Transverse colon (tissue), 4 donors: ENCODE data around the gene BMX.

Experiments
- CTCF ChIP-seq, 5 experiments: fragments of 200-600 bp in 3 of 5; fragments of 450-650 bp in 2 of 5; sonication (generic) in 3 of 5; IDR thresholded peaks; 1 replicate in 2 of 5; 2 replicates in 3 of 5; pipeline ENCODE4 v1.5.1; 2016 to 2017; ENCODE audit warnings: antibody characterized with exemption in 5 of 5, inconsistent platforms in 3 of 5, mild to moderate bottlenecking in 2 of 5, moderate library complexity in 1 of 5
- EP300 ChIP-seq: sonication (generic); formaldehyde crosslinking; IDR thresholded peaks from one replicate; pipeline ENCODE4 v1.6.1; 2017; ENCODE audit warnings: antibody characterized with exemption, low read depth
- POLR2A ChIP-seq: fragments of 450-650 bp; IDR thresholded peaks from one replicate; pipeline ENCODE4 v1.6.1; 2016; ENCODE audit warnings: antibody characterized with exemption, mild to moderate bottlenecking, moderate library complexity
- POLR2AphosphoS5 ChIP-seq, 3 donors: sonication (generic); formaldehyde crosslinking; IDR thresholded peaks; one replicate each; pipeline ENCODE4 v1.6.1; 2016; ENCODE audit warnings: antibody characterized with exemption in 3 of 3

DNA sequence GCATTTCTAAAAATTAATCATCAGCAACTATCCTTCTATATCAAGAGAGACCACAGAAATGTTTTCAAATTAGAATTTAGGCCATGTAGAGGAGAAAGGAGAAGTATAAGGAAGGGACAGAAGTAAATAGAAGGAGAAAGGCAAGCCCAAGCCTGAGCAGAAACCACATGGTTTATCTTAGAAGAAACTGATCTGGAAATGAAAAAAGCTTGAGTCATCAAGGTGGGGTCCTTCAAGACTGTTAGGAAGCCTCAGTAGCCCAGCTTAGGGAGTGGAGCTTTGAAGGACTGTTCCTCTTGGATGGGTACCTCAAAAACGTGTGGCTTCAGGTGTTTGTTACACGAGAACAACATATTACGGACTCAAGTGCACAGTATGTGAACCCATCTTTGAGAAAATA, 4.5 kb downstream of the BMX start:
- no peak for TF ChIP-seq EP300
- no peak for TF ChIP-seq CTCF (IDR thresholded peaks at IDR 0.05)
- TF ChIP-seq POLR2AphosphoS5 (IDR thresholded peaks at IDR 0.05): no peak
- no peak for TF ChIP-seq POLR2A
